ENCODE data around the gene UBALD2.
"Not testable (repeated sequence)": the region's sequence is repeated elsewhere in the genome, so short reads cannot be mapped to it uniquely, and the experiment has no call there.

UBALD2 gene

GRCh38 chr17:76264755-76265623 is at the start of gene UBALD2:
Gene UBALD2 (plus strand): TSS chr17:76265348. CDS start chr17:76265506, 158 bp downstream.
- peak; percentile 100 for DNase-seq

GRCh38 chr17:76217081-76217480 is 48.1 kb upstream of the UBALD2 start:
- no peak for DNase-seq

- no peak for DNase-seq
These were observed 45.3 kb upstream of the UBALD2 start for GRCh38 chr17:76219670-76220383.

GRCh38 chr17:76223802-76224201 is 41.3 kb upstream of the UBALD2 start:
- no peak for DNase-seq

GRCh38 chr17:76225373-76226086 is 39.6 kb upstream of the UBALD2 start:
- DNase-seq, result not testable (repeated sequence)

- DNase-seq, result not testable (repeated sequence)
These were observed 38.4 kb upstream of the UBALD2 start for GRCh38 chr17:76226749-76227148.

- DNase-seq, result peak; percentile 98
These were observed 32.8 kb upstream of the UBALD2 start for GRCh38 chr17:76232342-76232741.

- peak; percentile 16 for DNase-seq
These were observed 31.4 kb upstream of the UBALD2 start for GRCh38 chr17:76233588-76234353.

- peak; percentile 55 for DNase-seq
These were observed 30.8 kb upstream of the UBALD2 start for GRCh38 chr17:76234354-76234679.

GRCh38 chr17:76235883-76236282 is 29.3 kb upstream of the UBALD2 start:
- DNase-seq, result no peak

- no peak for DNase-seq
These were observed 28.5 kb upstream of the UBALD2 start for GRCh38 chr17:76236603-76237002.

GRCh38 chr17:76237859-76238313 is 27.3 kb upstream of the UBALD2 start:
- peak; percentile 40 for DNase-seq

- no peak for DNase-seq
These were observed 26.2 kb upstream of the UBALD2 start for GRCh38 chr17:76238847-76239537.

- DNase-seq, result no peak
These were observed 25.4 kb upstream of the UBALD2 start for GRCh38 chr17:76239538-76240274.

GRCh38 chr17:76240461-76241203 is 24.5 kb upstream of the UBALD2 start, which contains the start of gene RNF157:
Gene RNF157 (minus strand): TSS chr17:76240493. CDS start chr17:76240240, 253 bp downstream.
- peak; percentile 13 for DNase-seq

- DNase-seq, result no peak
These were observed 24.0 kb upstream of the UBALD2 start for GRCh38 chr17:76241204-76241538.

GRCh38 chr17:76241691-76242255 is 23.4 kb upstream of the UBALD2 start:
- DNase-seq, result no peak

GRCh38 chr17:76243826-76244679 is 21.1 kb upstream of the UBALD2 start:
- no peak for DNase-seq

- not testable (repeated sequence) for DNase-seq
These were observed 20.4 kb upstream of the UBALD2 start for GRCh38 chr17:76244721-76245120.
